CD4-positive, alpha-beta T cell (primary cell): ENCODE measurements around the gene CCDC160. TPM values are rescaled to one million over a fixed set of nuclear protein-coding genes. Genes with fewer than 3 reads are reported as not detected.

Source experiments
- ATAC-seq: fragments of 200-7000 bp; cut with Tn5 transposase; one replicate; pipeline ENCODE4 v1.10.0; 2022; ENCODE audit warnings: mild to moderate bottlenecking; ENCODE audit not compliant: poor library complexity
- CTCF ChIA-PET: fragments of 350-600 bp; sonication (Branson Sonifier 250); formaldehyde crosslinking; loops from one replicate; lab custom pipeline; 2021; ENCODE audit warnings: antibody characterized with exemption, inconsistent platforms; lab: Charles Lee
- POLR2A ChIA-PET: fragments of 350-600 bp; sonication (Branson Sonifier 250); formaldehyde crosslinking; loops from one replicate; lab custom pipeline; 2021; ENCODE audit warnings: antibody characterized with exemption, inconsistent platforms; lab: Charles Lee
- DNase-seq, 14 experiments: peaks; one replicate each; pipeline ENCODE4 v3.0.0-alpha.2; 2013 to 2020; ENCODE audit warnings: mixed read lengths in 2 of 14
- H3K27ac ChIP-seq, 2 donors: one replicate each; pipeline versions ENCODE4 v1.5.1 to v1.7.0; 2013; ENCODE audit warnings: low read length in 2 of 2, low read depth in 1 of 2, mild to moderate bottlenecking in 1 of 2
- H3K27me3 ChIP-seq, 2 experiments: 1 replicate in 1 of 2; 2 replicates in 1 of 2; pipeline versions ENCODE4 v1.6.1 to v1.7.0; 2013; ENCODE audit warnings: low read length in 2 of 2, control low read depth in 1 of 2, mild to moderate bottlenecking in 1 of 2, moderate library complexity in 1 of 2; ENCODE audit not compliant: insufficient read depth in 2 of 2, control insufficient read depth in 1 of 2
- H3K36me3 ChIP-seq: one replicate; pipeline ENCODE4 v1.6.1; 2013; ENCODE audit warnings: low read length, control low read depth; ENCODE audit not compliant: insufficient read depth
- H3K4me1 ChIP-seq: one replicate; pipeline ENCODE4 v1.6.1; 2013; ENCODE audit warnings: low read length, control low read depth; ENCODE audit not compliant: insufficient read depth
- H3K4me3 ChIP-seq: one replicate; pipeline ENCODE4 v1.5.1; 2013; ENCODE audit warnings: mild to moderate bottlenecking, low read length, moderate library complexity
- H3K9me3 ChIP-seq, 2 experiments: 1 replicate in 1 of 2; 2 replicates in 1 of 2; pipeline versions ENCODE4 v1.6.1 to v1.7.0; 2013; ENCODE audit warnings: low read length in 2 of 2, mild to moderate bottlenecking in 2 of 2, control low read depth in 1 of 2, moderate library complexity in 1 of 2; ENCODE audit not compliant: control insufficient read depth in 1 of 2, insufficient read depth in 1 of 2
- H3K27ac Mint-ChIP-seq: one replicate; pipeline ENCODE4 v1.8.0; 2020; ENCODE audit warnings: mixed read lengths
- H3K27me3 Mint-ChIP-seq: one replicate; pipeline ENCODE4 v1.8.0; 2021; ENCODE audit warnings: mixed read lengths
- H3K36me3 Mint-ChIP-seq: one replicate; pipeline ENCODE4 v1.8.0; 2021; ENCODE audit warnings: low read depth, mixed read lengths
- H3K4me1 Mint-ChIP-seq: one replicate; pipeline ENCODE4 v1.8.0; 2021; ENCODE audit warnings: low read depth, mixed read lengths
- H3K4me3 Mint-ChIP-seq: one replicate; pipeline ENCODE4 v1.8.0; 2020; ENCODE audit warnings: mild to moderate bottlenecking, mixed read lengths
- H3K9me3 Mint-ChIP-seq: one replicate; pipeline ENCODE4 v1.8.0; 2020; ENCODE audit warnings: mixed read lengths
- CTCF ChIP-seq: fragments of 200-600 bp; IDR thresholded peaks from one replicate; pipeline ENCODE4 v1.8.0; 2022; ENCODE audit warnings: antibody characterized with exemption, mild to moderate bottlenecking
- intact Hi-C, 2 experiments: fragments of 100-400 bp; cut with DNase I in 1 of 2; cut with micrococcal nuclease in 1 of 2; formaldehyde crosslinking; loops; one replicate each; pipeline versions ENCODE4 v1.15.1 to v1.9.0; 2023 to 2025; cut with DNase I, micrococcal nuclease
- total RNA-seq, 174 experiments: library from RNA in 2 of 174; stranded (reverse) in 2 of 174; gene quantifications; one replicate each; pipeline ENCODE4 v1.2.3 and lab custom pipeline; 2021 to 2026

Gene CCDC160
- total RNA-seq, 2 experiments from 2014 or later: not detected

GRCh38 chrX:134251241-134251640 is 14.3 kb downstream of the CCDC160 start:
- H3K4me3 ChIP-seq: no peak overlapping the region
- no peaks in the 10 kb centered on the region for H3K36me3 ChIP-seq
- ChIA-PET CTCF (no interaction called here), POLR2A (no interaction called here)
- H3K4me1 ChIP-seq: no peaks in the 10 kb centered on the region
- no peak for TF ChIP-seq CTCF
- Mint-ChIP-seq H3K9me3 (no peaks in the 10 kb centered on the region), H3K4me3 (no peak overlapping the region), H3K27me3 (no peaks in the 10 kb centered on the region), H3K36me3 (no peaks in the 10 kb centered on the region), H3K27ac (no peak overlapping the region), H3K4me1 (no peaks in the 10 kb centered on the region)
- ATAC-seq: no peak
- no peak for DNase-seq
- peaks cover 0 to 7% of the 10 kb centered on the region in 2 experiments for H3K27me3 ChIP-seq
- H3K27ac ChIP-seq: no peak overlapping the region
- no peaks in the 10 kb centered on the region for H3K9me3 ChIP-seq
- intact Hi-C loops: loop anchor here in 1 of 2 experiments (5.0 kb wide), 1 partner anchor 459 kb away; no protein-coding TSS in a partner anchor

- ChIA-PET CTCF (interaction anchor here (1.1 kb wide), 1 partner anchor 462 kb away, joined by 5 read pairs; no protein-coding TSS in a partner anchor), POLR2A (no interaction called here)
- H3K27me3 Mint-ChIP-seq: no peaks in the 10 kb centered on the region
- no peak for DNase-seq
- no peaks in the 10 kb centered on the region for H3K9me3 Mint-ChIP-seq
- Histone ChIP-seq H3K36me3 (no peaks in the 10 kb centered on the region), H3K4me1 (no peaks in the 10 kb centered on the region), H3K4me3 (no peak overlapping the region), H3K27me3 (no peaks in the 10 kb centered on the region), H3K9me3 (no peaks in the 10 kb centered on the region), H3K27ac (no peak overlapping the region)
- H3K4me3 Mint-ChIP-seq: no peak overlapping the region
- ATAC-seq: no peak
- H3K36me3 Mint-ChIP-seq: no peaks in the 10 kb centered on the region
- no peak overlapping the region for H3K27ac Mint-ChIP-seq
- H3K4me1 Mint-ChIP-seq: no peaks in the 10 kb centered on the region
- intact Hi-C loops: loop anchor here in 1 of 2 experiments (5.0 kb wide), 1 partner anchor 462 kb away; no protein-coding TSS in a partner anchor
- no peak for TF ChIP-seq CTCF
Measured at GRCh38 chrX:134254511-134254910, 17.5 kb downstream of the CCDC160 start.

GRCh38 chrX:134255555-134255954 is 18.6 kb downstream of the CCDC160 start:
- POLR2A ChIA-PET: no interaction called here
- intact Hi-C loops: no loop called here
- H3K4me3 ChIP-seq: no peak overlapping the region
- Mint-ChIP-seq H3K27me3 (no peaks in the 10 kb centered on the region), H3K4me1 (no peaks in the 10 kb centered on the region), H3K9me3 (no peaks in the 10 kb centered on the region), H3K4me3 (no peak overlapping the region), H3K36me3 (no peaks in the 10 kb centered on the region), H3K27ac (no peak overlapping the region)
- CTCF ChIA-PET: no interaction called here
- no peak for TF ChIP-seq CTCF
- ATAC-seq (no peak), DNase-seq (no peak)
- H3K27ac ChIP-seq: no peak overlapping the region
- H3K36me3 ChIP-seq: no peaks in the 10 kb centered on the region
- H3K27me3 ChIP-seq: no peaks in the 10 kb centered on the region
- no peaks in the 10 kb centered on the region for H3K9me3 ChIP-seq
- no peaks in the 10 kb centered on the region for H3K4me1 ChIP-seq
